ENCODE measurements around the gene STAC3. TPM values are rescaled to one million over a fixed set of nuclear protein-coding genes. Genes with fewer than 3 reads are reported as not detected.

STAC3 gene
- total RNA-seq, 1 donor from 2014 or later: 0.75 TPM

- Histone ChIP-seq H3K36me3 (ENCODE audit: insufficient read depth, low read length) (peaks cover 23% of the 10 kb centered on the region), H3K27me3 (ENCODE audit: insufficient read depth, low read length) (peaks cover 13% of the 10 kb centered on the region), H3K79me2 (ENCODE audit: insufficient read depth, low read length) (peaks cover 38% of the 10 kb centered on the region), H3K4me2 (ENCODE audit: low read length) (peak overlapping the region; percentile 100), H3K9ac (ENCODE audit: low read length) (no peak overlapping the region), H3K4me1 (ENCODE audit: insufficient read depth, low read length) (peaks cover 31% of the 10 kb centered on the region), H4K20me1 (ENCODE audit: insufficient read depth, low read length) (peaks cover 62% of the 10 kb centered on the region), H2AFZ (ENCODE audit: low read depth, low read length) (no peak overlapping the region), H3K9me3 (ENCODE audit: insufficient read depth, low read depth, low read length) (no peaks in the 10 kb centered on the region), H3K27ac (ENCODE audit: low read depth, low read length) (no peak overlapping the region), H3K4me3 (ENCODE audit: insufficient read depth, low read depth, low read length) (no peak overlapping the region)
- Mint-ChIP-seq H3K4me3 (ENCODE audit: unreplicated experiment) (peak overlapping the region; percentile 91), H3K36me3 (ENCODE audit: low read depth, unreplicated experiment) (peaks cover 38% of the 10 kb centered on the region), H3K4me1 (ENCODE audit: low read depth, unreplicated experiment) (peaks cover 48% of the 10 kb centered on the region), H3K9me3 (ENCODE audit: unreplicated experiment) (no peaks in the 10 kb centered on the region), H3K27me3 (ENCODE audit: low read depth, unreplicated experiment) (peaks cover 7% of the 10 kb centered on the region), H3K27ac (ENCODE audit: unreplicated experiment) (no peak overlapping the region)
- FAIRE-seq (no peak), DNase-seq (ENCODE audit: low read depth) (no peak)
- TF ChIP-seq EZH2 (IDR thresholded peaks at IDR 0.05; ENCODE audit: insufficient read depth, low read length) (no peak), CTCF (IDR thresholded peaks at IDR 0.05; ENCODE audit: insufficient read depth, low read depth, low read length) (no peak)
Observed at GRCh38 chr12:57232156-57232756, 18.7 kb downstream of the STAC3 start.

GRCh38 chr12:57231276-57232021 lies 19.5 kb downstream of the STAC3 start:
- peak overlapping the region; percentile 96 for H3K4me3 ChIP-seq (ENCODE audit: insufficient read depth, low read depth, low read length)
- no peak for DNase-seq (ENCODE audit: low read depth)
- H3K79me2 ChIP-seq (ENCODE audit: insufficient read depth, low read length): peaks cover 38% of the 10 kb centered on the region
- H3K27me3 Mint-ChIP-seq (ENCODE audit: low read depth, unreplicated experiment): peaks cover 12% of the 10 kb centered on the region
- no peaks in the 10 kb centered on the region for H3K9me3 ChIP-seq (ENCODE audit: insufficient read depth, low read depth, low read length)
- peaks cover 31% of the 10 kb centered on the region for H3K4me1 ChIP-seq (ENCODE audit: insufficient read depth, low read length)
- peaks cover 37% of the 10 kb centered on the region for H3K36me3 Mint-ChIP-seq (ENCODE audit: low read depth, unreplicated experiment)
- H3K4me2 ChIP-seq (ENCODE audit: low read length): peak overlapping the region; percentile 100
- TF ChIP-seq CTCF (IDR thresholded peaks at IDR 0.05; ENCODE audit: insufficient read depth, low read depth, low read length) (no peak), EZH2 (IDR thresholded peaks at IDR 0.05; ENCODE audit: insufficient read depth, low read length) (no peak)
- no peak overlapping the region for H2AFZ ChIP-seq (ENCODE audit: low read depth, low read length)
- peaks cover 13% of the 10 kb centered on the region for H3K27me3 ChIP-seq (ENCODE audit: insufficient read depth, low read length)
- peak overlapping the region; percentile 99 for H3K9ac ChIP-seq (ENCODE audit: low read length)
- H3K9me3 Mint-ChIP-seq (ENCODE audit: unreplicated experiment): no peaks in the 10 kb centered on the region
- peaks cover 56% of the 10 kb centered on the region for H4K20me1 ChIP-seq (ENCODE audit: insufficient read depth, low read length)
- peak overlapping the region; percentile 91 for H3K4me3 Mint-ChIP-seq (ENCODE audit: unreplicated experiment)
- no peak for FAIRE-seq
- peaks cover 48% of the 10 kb centered on the region for H3K4me1 Mint-ChIP-seq (ENCODE audit: low read depth, unreplicated experiment)
- H3K27ac Mint-ChIP-seq (ENCODE audit: unreplicated experiment): peak overlapping the region; percentile 96
- H3K27ac ChIP-seq (ENCODE audit: low read depth, low read length): no peak overlapping the region
- H3K36me3 ChIP-seq (ENCODE audit: insufficient read depth, low read length): peaks cover 23% of the 10 kb centered on the region

Measured in astrocyte (in vitro differentiated cells and primary cell).